Activated CD4-positive, alpha-beta T cell treated with anti-CD3 and anti-CD28 coated beads, Interleukin-2, amount 10 ng/mL, durations not matched to agents 7 days and 5 days (primary cell): ENCODE results near the gene PTPRE. TPM values are rescaled to one million over a fixed set of nuclear protein-coding genes. Genes with fewer than 3 reads are reported as not detected.

Source experiments
- CTCF ChIA-PET: fragments of 350-600 bp; sonication (Branson Sonifier 250); formaldehyde crosslinking; loops from one replicate; lab custom pipeline; 2021; ENCODE audit warnings: antibody characterized with exemption; lab: Charles Lee
- POLR2A ChIA-PET: fragments of 350-600 bp; sonication (Branson Sonifier 250); formaldehyde crosslinking; loops from one replicate; lab custom pipeline; 2021; ENCODE audit warnings: antibody characterized with exemption; lab: Charles Lee
- DNase-seq: peaks from one replicate; pipeline ENCODE4 v3.0.0-alpha.2; 2020
- H3K27ac Mint-ChIP-seq: one replicate; pipeline ENCODE4 v1.8.0; 2021; ENCODE audit warnings: mild to moderate bottlenecking, moderate library complexity, mixed read lengths
- H3K27me3 Mint-ChIP-seq: one replicate; pipeline ENCODE4 v1.8.0; 2021; ENCODE audit warnings: mixed read lengths
- H3K36me3 Mint-ChIP-seq: one replicate; pipeline ENCODE4 v1.8.0; 2021; ENCODE audit warnings: low read depth, mixed read lengths
- H3K4me1 Mint-ChIP-seq: one replicate; pipeline ENCODE4 v1.8.0; 2021; ENCODE audit warnings: mixed read lengths
- H3K4me3 Mint-ChIP-seq: one replicate; pipeline ENCODE4 v1.8.0; 2021; ENCODE audit warnings: mild to moderate bottlenecking, moderate library complexity, mixed read lengths
- H3K9me3 Mint-ChIP-seq: one replicate; pipeline ENCODE4 v1.8.0; 2021; ENCODE audit warnings: mixed read lengths
- total RNA-seq, 2 experiments: library from RNA; stranded (reverse); gene quantifications; one replicate each; pipeline ENCODE4 v1.2.3, GENCODE V29; 2021

Gene PTPRE
- total RNA-seq, 2 experiments from 2014 or later: 24.1 to 25.6 TPM

DNA sequence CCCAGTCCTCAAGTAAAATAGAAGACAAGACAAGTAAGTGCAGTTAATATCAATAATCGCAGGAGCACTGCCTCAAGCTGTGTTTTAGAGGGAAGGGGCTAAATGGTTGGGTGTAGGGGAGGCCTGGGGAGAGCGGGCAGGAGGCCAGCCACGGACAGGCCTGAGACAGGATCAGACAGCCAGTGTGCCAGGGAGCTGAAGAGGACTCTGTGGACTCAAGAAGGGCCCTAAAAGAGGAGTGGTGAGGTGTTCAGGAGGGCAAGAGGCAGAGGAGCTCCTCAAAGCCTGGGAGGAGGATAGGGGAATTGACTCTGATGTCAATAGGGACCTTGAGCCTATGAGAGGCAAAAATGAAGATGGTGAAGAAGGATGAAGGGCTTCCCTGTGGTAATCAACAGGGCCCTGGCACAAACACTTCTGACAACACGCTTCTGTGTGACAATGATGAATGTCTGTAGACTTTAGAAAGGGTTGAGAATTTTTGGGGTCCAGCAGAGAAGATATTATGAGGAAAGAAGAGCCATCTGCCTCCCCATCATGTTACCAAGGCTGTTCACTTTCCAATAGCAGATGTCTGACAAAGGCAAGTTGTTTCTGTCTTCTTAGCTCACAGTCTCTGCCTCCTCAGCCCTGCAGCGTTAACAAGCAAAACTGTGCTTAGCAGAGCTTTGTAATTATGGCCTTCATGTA lies 2.4 kb upstream of the PTPRE start:
- no peaks in the 10 kb centered on the region for H3K9me3 Mint-ChIP-seq
- DNase-seq: no peak
- POLR2A ChIA-PET: no interaction called here
- H3K4me1 Mint-ChIP-seq: no peaks in the 10 kb centered on the region
- H3K27ac Mint-ChIP-seq: no peak overlapping the region
- H3K4me3 Mint-ChIP-seq: no peak overlapping the region
- CTCF ChIA-PET: interaction anchor here (1.0 to 3.6 kb wide), 2 partner anchors 107 to 131 kb away, joined by 3 to 74 read pairs; no protein-coding TSS in a partner anchor
- no peaks in the 10 kb centered on the region for H3K36me3 Mint-ChIP-seq
- H3K27me3 Mint-ChIP-seq: peaks cover 36% of the 10 kb centered on the region

GRCh38 chr10:127905001-127905847 lies 1.7 kb upstream of the PTPRE start:
- H3K36me3 Mint-ChIP-seq: no peaks in the 10 kb centered on the region
- peaks cover 34% of the 10 kb centered on the region for H3K27me3 Mint-ChIP-seq
- no peak overlapping the region for H3K27ac Mint-ChIP-seq
- no peaks in the 10 kb centered on the region for H3K4me1 Mint-ChIP-seq
- ChIA-PET CTCF (interaction anchor here (0.7 to 3.6 kb wide), 8 partner anchors 10 to 172 kb away, joined by 3 to 74 read pairs (median 4); no protein-coding TSS in a partner anchor), POLR2A (no interaction called here)
- no peaks in the 10 kb centered on the region for H3K9me3 Mint-ChIP-seq
- DNase-seq: no peak
- H3K4me3 Mint-ChIP-seq: no peak overlapping the region

DNA sequence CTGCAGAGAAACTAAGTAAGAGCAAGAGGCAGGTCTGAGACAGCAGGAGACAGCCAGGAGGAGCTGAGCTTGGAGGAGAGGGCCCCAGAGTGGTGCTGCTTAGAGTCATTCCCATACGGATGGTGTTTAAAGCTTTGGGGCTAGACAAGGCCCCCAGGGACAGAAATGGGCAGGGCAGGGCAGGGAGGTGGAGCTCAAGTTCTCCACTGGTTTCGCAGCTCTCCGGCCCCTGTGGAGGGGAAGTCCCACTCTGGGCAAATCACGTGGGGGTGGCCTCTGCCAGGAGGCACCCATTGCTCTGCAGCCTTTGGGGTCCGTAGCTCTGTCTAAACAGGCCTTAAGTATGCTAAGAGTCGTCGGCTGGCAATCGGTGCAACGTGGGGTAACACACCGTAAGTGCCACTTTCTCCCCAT lies 1.0 kb upstream of the PTPRE start:
- H3K4me3 Mint-ChIP-seq: no peak overlapping the region
- DNase-seq: no peak
- H3K4me1 Mint-ChIP-seq: no peaks in the 10 kb centered on the region
- ChIA-PET POLR2A (no interaction called here), CTCF (interaction anchor here (0.7 to 3.6 kb wide), 9 partner anchors 11 to 171 kb away, joined by 3 to 74 read pairs (median 4); no protein-coding TSS in a partner anchor)
- H3K27me3 Mint-ChIP-seq: peaks cover 33% of the 10 kb centered on the region
- no peak overlapping the region for H3K27ac Mint-ChIP-seq
- H3K36me3 Mint-ChIP-seq: no peaks in the 10 kb centered on the region
- no peaks in the 10 kb centered on the region for H3K9me3 Mint-ChIP-seq

GRCh38 chr10:127907411-127908105 lies 655 bp downstream of the PTPRE start:
- POLR2A ChIA-PET: no interaction called here
- DNase-seq: no peak
- Mint-ChIP-seq H3K4me1 (no peaks in the 10 kb centered on the region), H3K27me3 (peaks cover 33% of the 10 kb centered on the region), H3K4me3 (no peak overlapping the region), H3K9me3 (no peaks in the 10 kb centered on the region), H3K27ac (no peak overlapping the region), H3K36me3 (no peaks in the 10 kb centered on the region)
- CTCF ChIA-PET: interaction anchor here (0.6 to 3.6 kb wide), 25 partner anchors 9 to 305 kb away, joined by 3 to 74 read pairs (median 3); no protein-coding TSS in a partner anchor

- Mint-ChIP-seq H3K9me3 (no peaks in the 10 kb centered on the region), H3K27me3 (peaks cover 26% of the 10 kb centered on the region), H3K4me1 (no peaks in the 10 kb centered on the region), H3K27ac (no peak overlapping the region), H3K36me3 (no peaks in the 10 kb centered on the region), H3K4me3 (no peak overlapping the region)
- ChIA-PET CTCF (interaction anchor here (0.8 to 2.5 kb wide), 5 partner anchors 13 to 103 kb away, joined by 3 to 9 read pairs (median 3); no protein-coding TSS in a partner anchor), POLR2A (no interaction called here)
- DNase-seq: no peak
Measured at GRCh38 chr10:127908106-127908958, 1.4 kb downstream of the PTPRE start.

DNA sequence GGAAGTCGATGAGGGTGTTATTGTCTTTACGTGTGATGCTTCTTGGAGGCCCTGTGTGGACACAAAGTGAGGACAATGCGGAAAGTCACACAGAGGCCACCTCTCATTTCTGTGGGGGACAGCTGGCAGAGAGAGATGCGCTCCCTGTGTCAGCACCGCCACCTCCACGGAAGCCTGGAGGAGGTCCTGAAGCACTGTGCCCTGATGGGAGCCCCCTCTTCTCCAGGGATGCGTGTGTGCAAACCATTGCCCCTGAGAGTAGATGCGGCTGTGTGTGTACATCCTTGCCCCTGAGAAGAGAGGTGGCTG lies 2.0 kb downstream of the PTPRE start:
- Mint-ChIP-seq H3K27me3 (peaks cover 24% of the 10 kb centered on the region), H3K9me3 (no peaks in the 10 kb centered on the region), H3K4me1 (no peaks in the 10 kb centered on the region), H3K27ac (no peak overlapping the region), H3K4me3 (no peak overlapping the region), H3K36me3 (no peaks in the 10 kb centered on the region)
- ChIA-PET CTCF (interaction anchor here (1.7 to 2.5 kb wide), 2 partner anchors 13 to 102 kb away, joined by 8 to 9 read pairs; no protein-coding TSS in a partner anchor), POLR2A (no interaction called here)
- no peak for DNase-seq

DNA sequence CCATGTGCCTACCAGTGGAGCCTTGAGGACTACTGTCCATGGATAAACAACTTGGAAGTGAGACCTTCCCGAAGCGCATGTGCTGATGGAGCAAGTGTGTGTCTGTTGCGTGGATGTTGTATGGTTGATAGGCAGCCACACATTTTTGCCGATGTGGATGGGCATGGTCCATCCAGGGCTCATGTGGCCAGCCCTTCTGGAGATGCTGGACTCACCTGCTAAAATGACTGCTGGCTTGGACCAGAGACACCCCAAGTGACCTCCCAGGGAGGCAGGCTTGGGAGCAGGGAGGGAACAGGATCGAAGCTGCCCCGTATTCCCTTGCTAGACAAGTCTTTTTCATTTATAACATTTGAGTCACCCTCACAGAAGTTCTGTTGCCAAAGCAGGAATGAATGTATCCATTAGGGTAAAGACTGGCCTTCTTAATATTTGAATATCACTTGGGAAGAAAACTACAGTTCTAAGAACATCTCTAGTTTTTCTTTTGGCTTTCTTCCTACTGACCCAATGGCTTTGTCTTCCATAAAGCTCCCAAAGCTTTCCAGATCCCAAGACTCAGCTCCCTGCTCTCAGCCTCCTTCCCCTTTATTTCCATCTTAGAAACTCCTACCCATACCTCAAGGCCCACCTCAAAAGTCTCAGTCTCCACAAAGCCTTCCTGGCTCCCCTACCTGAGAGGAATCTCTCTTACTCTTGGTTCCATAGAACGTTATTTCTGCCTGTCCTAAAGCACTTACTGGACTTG lies 3.0 kb downstream of the PTPRE start:
- Mint-ChIP-seq H3K4me1 (no peaks in the 10 kb centered on the region), H3K4me3 (no peak overlapping the region), H3K36me3 (no peaks in the 10 kb centered on the region), H3K27me3 (peaks cover 18% of the 10 kb centered on the region), H3K9me3 (no peaks in the 10 kb centered on the region), H3K27ac (no peak overlapping the region)
- ChIA-PET POLR2A (no interaction called here), CTCF (interaction anchor here (0.8 kb wide), 1 partner anchor 103 kb away, joined by 3 read pairs; no protein-coding TSS in a partner anchor)
- DNase-seq: no peak

DNA sequence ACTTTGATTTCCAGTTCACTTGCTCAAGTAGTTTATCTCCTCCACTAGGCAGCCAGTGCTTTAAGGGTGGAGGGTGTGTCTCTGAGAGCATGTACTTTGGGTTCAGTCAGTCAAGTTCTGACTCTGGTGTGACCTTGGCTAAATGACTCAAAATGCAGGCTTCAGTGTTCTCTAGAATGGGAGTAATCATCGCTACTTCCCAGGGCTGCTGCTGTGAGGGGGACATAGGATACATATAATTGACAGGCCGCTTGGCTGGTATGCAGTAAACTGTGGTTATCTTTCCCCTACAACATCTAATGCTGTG lies 3.5 kb downstream of the PTPRE start:
- Mint-ChIP-seq H3K36me3 (no peaks in the 10 kb centered on the region), H3K4me3 (no peak overlapping the region), H3K27ac (no peak overlapping the region), H3K9me3 (no peaks in the 10 kb centered on the region), H3K4me1 (no peaks in the 10 kb centered on the region), H3K27me3 (peaks cover 18% of the 10 kb centered on the region)
- POLR2A ChIA-PET: no interaction called here
- no peak for DNase-seq
- CTCF ChIA-PET: interaction anchor here (0.8 kb wide), 1 partner anchor 102 kb away, joined by 3 read pairs; no protein-coding TSS in a partner anchor

GRCh38 chr10:127911218-127911866 lies 4.4 kb downstream of the PTPRE start:
- Mint-ChIP-seq H3K27me3 (peaks cover 15% of the 10 kb centered on the region), H3K36me3 (no peaks in the 10 kb centered on the region), H3K4me1 (no peaks in the 10 kb centered on the region), H3K9me3 (peaks cover 1% of the 10 kb centered on the region), H3K27ac (no peak overlapping the region), H3K4me3 (no peak overlapping the region)
- ChIA-PET CTCF (no interaction called here), POLR2A (no interaction called here)
- no peak for DNase-seq

DNA sequence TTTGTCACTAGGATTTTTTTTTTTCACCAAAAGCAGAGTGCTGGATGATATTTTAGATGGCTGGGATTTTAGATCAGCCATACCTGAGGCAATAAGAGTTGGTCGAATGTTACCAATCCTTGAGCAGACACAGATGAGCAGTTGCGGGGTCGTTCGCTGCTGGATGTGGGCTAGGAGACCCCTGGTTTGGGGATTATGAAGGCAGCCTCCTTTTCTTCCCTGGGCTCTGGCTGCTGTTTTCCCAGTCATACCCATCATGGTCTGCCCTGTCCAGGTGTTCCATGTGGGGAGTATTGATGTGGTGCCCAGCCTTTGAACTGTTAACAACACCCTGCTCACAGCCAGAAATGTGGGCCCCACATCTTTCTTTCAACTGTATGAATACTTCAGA lies 5.0 kb downstream of the PTPRE start:
- peaks cover 13% of the 10 kb centered on the region for H3K27me3 Mint-ChIP-seq
- no peak for DNase-seq
- H3K4me1 Mint-ChIP-seq: no peaks in the 10 kb centered on the region
- H3K27ac Mint-ChIP-seq: no peak overlapping the region
- peaks cover 3% of the 10 kb centered on the region for H3K9me3 Mint-ChIP-seq
- CTCF ChIA-PET: no interaction called here
- POLR2A ChIA-PET: no interaction called here
- H3K36me3 Mint-ChIP-seq: no peaks in the 10 kb centered on the region
- H3K4me3 Mint-ChIP-seq: no peak overlapping the region

- ChIA-PET CTCF (no interaction called here), POLR2A (no interaction called here)
- no peak overlapping the region for H3K4me3 Mint-ChIP-seq
- H3K36me3 Mint-ChIP-seq: no peaks in the 10 kb centered on the region
- H3K4me1 Mint-ChIP-seq: no peaks in the 10 kb centered on the region
- no peak for DNase-seq
- peaks cover 13% of the 10 kb centered on the region for H3K27me3 Mint-ChIP-seq
- no peak overlapping the region for H3K27ac Mint-ChIP-seq
- peaks cover 3% of the 10 kb centered on the region for H3K9me3 Mint-ChIP-seq
Measured at GRCh38 chr10:127912607-127913367, 5.9 kb downstream of the PTPRE start.
